Fibroblast of the aortic adventitia (primary cell): ENCODE measurements around the gene GABRA5. TPM values are rescaled to one million over a fixed set of nuclear protein-coding genes. Genes with fewer than 3 reads are reported as not detected.

ENCODE experiments used
- DNase-seq: peaks from one replicate; pipeline ENCODE4 v3.0.0-alpha.2; 2010; ENCODE audit warnings: low read depth
- H3K4me3 ChIP-seq: 2 replicates; pipeline ENCODE4 v1.5.1; 2011; ENCODE audit warnings: low read depth, mild to moderate bottlenecking, control low read depth, low read length, moderate library complexity
- total RNA-seq: library from RNA; depleted of rRNA; stranded (reverse); fragments of >200 nt; gene quantifications from 2 replicates; pipeline ENCODE4 v1.2.3, GENCODE V29; 2012; ENCODE audit warnings: low replicate concordance
- TF ChIP-seq, protein P1 (sequence below): IDR thresholded peaks from 2 replicates; pipeline ENCODE4 v1.5.1; 2011; ENCODE audit warnings: mild to moderate bottlenecking, low read length, control low read depth, inconsistent platforms; ENCODE audit not compliant: insufficient read depth

Gene GABRA5
- total RNA-seq, 1 donor: not detected

DNA sequence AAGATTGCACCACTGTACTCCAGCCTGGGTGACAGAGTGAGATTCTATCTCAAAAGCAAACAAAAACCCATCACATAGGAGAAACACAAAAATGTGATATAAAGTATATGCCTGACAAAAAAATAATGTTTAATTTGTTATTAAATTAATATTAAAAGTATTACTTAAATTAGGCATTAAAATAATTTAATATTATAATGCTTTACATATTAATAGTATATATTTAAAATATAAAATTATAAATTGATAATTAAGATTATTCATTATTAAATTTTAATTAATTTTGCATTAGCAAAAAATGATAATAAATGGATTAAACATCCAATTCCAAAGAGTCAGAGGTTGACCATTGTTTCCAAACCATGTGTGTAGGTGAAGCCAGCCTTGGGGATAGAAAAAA lies 22.0 kb upstream of the GABRA5 start:
- TF ChIP-seq, protein P1, sequence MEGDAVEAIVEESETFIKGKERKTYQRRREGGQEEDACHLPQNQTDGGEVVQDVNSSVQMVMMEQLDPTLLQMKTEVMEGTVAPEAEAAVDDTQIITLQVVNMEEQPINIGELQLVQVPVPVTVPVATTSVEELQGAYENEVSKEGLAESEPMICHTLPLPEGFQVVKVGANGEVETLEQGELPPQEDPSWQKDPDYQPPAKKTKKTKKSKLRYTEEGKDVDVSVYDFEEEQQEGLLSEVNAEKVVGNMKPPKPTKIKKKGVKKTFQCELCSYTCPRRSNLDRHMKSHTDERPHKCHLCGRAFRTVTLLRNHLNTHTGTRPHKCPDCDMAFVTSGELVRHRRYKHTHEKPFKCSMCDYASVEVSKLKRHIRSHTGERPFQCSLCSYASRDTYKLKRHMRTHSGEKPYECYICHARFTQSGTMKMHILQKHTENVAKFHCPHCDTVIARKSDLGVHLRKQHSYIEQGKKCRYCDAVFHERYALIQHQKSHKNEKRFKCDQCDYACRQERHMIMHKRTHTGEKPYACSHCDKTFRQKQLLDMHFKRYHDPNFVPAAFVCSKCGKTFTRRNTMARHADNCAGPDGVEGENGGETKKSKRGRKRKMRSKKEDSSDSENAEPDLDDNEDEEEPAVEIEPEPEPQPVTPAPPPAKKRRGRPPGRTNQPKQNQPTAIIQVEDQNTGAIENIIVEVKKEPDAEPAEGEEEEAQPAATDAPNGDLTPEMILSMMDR: no peak
- H3K4me3 ChIP-seq: no peak overlapping the region
- DNase-seq: no peak

GRCh38 chr15:26848498-26848897 lies 18.4 kb upstream of the GABRA5 start:
- DNase-seq: no peak

DNA sequence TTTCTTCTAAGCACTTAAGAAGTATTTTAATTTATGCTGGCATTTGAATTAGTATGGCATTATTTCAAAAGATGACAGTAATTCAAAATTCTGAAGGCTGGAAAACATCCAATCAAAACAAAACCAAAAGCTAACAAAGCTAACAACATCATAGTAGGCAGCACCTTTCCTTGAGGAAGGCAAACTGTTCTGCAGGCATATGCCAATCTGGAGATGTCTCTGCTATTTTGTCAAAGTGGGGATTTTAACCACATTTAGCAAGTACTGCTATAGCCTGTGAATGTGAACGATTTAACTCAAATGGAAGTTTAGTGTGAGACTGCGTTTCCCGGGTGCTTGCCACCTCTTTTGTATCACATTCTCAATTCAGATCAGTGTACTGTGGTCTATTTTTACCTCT lies 16.7 kb upstream of the GABRA5 start:
- no peak overlapping the region for H3K4me3 ChIP-seq
- DNase-seq: no peak
- TF ChIP-seq, protein P1: no peak

More at GRCh38 chr15:26848498-26848897, 18.4 kb upstream of the GABRA5 start:
- TF ChIP-seq, protein P1: no peak
- no peak overlapping the region for H3K4me3 ChIP-seq

DNA sequence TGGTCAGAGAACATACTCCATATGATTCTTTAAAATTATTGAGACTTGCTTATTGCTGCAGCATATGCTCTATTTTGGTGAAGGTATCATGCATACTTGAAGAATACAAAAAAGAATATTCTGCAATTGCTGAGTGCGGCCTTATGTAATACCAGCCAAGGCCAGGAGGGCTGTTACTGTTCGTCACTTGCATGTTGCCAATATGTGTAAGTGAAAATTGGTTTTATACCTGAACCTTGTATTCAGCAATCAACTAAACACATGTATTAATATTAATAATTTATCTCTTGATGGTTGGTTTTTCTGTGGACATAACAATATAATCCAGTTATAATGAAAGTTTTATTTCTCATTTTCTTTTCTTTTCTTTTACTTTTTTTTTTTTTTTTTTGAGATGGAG lies 13.9 kb upstream of the GABRA5 start:
- DNase-seq: no peak
- H3K4me3 ChIP-seq: no peak overlapping the region
- TF ChIP-seq, protein P1: no peak

GRCh38 chr15:26854435-26854834 lies 12.4 kb upstream of the GABRA5 start:
- no peak overlapping the region for H3K4me3 ChIP-seq
- TF ChIP-seq, protein P1: no peak
- DNase-seq: no peak

DNA sequence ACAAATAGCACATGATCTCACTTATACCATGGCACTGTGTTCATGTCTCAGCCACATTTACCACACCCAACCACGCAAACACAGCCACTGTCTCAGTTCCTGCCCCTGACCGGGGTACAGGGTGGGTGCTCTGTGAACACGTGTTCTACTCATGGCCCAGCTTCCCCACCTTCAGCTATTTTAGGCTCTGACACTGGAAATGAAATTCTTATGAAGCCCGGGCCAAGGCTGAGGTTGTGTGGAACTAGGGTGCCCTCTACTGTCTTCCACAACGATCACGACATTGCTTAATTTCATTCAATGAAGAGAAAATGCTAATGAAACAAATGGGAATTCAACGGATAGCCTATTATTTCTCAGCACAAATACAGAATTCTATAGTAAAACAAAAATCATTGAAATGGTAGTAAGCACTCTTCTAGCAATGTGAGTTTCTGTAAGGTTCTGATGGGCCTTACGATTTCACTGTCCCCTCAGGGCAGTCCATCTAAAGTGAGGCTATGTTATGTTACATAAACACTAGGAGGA lies 2.1 kb upstream of the GABRA5 start:
- H3K4me3 ChIP-seq: no peak overlapping the region
- peak; percentile 42 for DNase-seq
- TF ChIP-seq, protein P1: peak; percentile 46
